PFSK-1 (cell line): ENCODE data around the gene PHLPP1.

Experiments used
- FOXP2 ChIP-seq: optimal IDR thresholded peaks from 2 replicates; pipeline ENCODE3; 2011; ENCODE audit warnings: borderline replicate concordance, control low read depth, inconsistent platforms; ENCODE audit not compliant: insufficient read depth; ENCODE audit errors: extremely low read length, extremely low read depth
- POLR2AphosphoS5 ChIP-seq: IDR thresholded peaks from 2 replicates; pipeline ENCODE4 v1.6.1; 2012; ENCODE audit warnings: low read depth, mild to moderate bottlenecking, control low read depth, low read length, moderate library complexity
- TAF1 ChIP-seq: IDR thresholded peaks from 2 replicates; pipeline ENCODE4 v1.6.1; 2012; ENCODE audit warnings: low read length, control low read depth, borderline replicate concordance; ENCODE audit not compliant: insufficient read depth
- TF ChIP-seq, protein P1 (sequence below), 2 experiments: IDR thresholded peaks; 2 replicates each; pipeline versions ENCODE4 v1.6.1 to v1.8.0; 2011 to 2012; ENCODE audit warnings: low read depth in 2 of 2, low read length in 2 of 2, control low read depth in 1 of 2, inconsistent platforms in 1 of 2, mild to moderate bottlenecking in 1 of 2, moderate library complexity in 1 of 2; ENCODE audit not compliant: insufficient read depth in 1 of 2

DNA sequence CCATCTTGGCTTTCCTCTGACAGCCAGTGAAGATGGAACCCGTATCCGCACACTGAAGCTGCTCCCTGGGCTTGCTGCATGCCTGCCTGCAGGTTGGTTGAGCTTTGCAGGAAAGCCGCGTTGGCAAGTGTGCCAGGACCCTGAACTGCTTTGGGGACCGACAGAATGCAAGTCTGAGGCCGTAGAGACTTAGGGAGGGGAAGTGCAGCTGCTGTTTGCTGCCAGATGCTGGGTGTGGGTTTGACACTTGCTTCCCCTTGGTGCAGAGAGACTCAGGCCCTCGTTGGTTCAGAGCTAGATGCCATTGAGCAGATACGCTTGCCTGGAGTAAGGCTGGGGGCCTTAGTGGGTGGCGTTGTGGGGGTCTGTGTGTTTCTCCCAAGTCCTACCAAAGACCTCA lies 13.1 kb upstream of the PHLPP1 start:
- TF ChIP-seq POLR2AphosphoS5 (no peak), TAF1 (no peak), FOXP2 (no peak)
- TF ChIP-seq, protein P1, sequence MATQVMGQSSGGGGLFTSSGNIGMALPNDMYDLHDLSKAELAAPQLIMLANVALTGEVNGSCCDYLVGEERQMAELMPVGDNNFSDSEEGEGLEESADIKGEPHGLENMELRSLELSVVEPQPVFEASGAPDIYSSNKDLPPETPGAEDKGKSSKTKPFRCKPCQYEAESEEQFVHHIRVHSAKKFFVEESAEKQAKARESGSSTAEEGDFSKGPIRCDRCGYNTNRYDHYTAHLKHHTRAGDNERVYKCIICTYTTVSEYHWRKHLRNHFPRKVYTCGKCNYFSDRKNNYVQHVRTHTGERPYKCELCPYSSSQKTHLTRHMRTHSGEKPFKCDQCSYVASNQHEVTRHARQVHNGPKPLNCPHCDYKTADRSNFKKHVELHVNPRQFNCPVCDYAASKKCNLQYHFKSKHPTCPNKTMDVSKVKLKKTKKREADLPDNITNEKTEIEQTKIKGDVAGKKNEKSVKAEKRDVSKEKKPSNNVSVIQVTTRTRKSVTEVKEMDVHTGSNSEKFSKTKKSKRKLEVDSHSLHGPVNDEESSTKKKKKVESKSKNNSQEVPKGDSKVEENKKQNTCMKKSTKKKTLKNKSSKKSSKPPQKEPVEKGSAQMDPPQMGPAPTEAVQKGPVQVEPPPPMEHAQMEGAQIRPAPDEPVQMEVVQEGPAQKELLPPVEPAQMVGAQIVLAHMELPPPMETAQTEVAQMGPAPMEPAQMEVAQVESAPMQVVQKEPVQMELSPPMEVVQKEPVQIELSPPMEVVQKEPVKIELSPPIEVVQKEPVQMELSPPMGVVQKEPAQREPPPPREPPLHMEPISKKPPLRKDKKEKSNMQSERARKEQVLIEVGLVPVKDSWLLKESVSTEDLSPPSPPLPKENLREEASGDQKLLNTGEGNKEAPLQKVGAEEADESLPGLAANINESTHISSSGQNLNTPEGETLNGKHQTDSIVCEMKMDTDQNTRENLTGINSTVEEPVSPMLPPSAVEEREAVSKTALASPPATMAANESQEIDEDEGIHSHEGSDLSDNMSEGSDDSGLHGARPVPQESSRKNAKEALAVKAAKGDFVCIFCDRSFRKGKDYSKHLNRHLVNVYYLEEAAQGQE (IDR thresholded peaks at IDR 0.05; ENCODE audit: insufficient read depth in 1 of 2, low read depth in 2 of 2, low read length in 2 of 2): no peak
